ENCODE data around the gene ARFGAP3.

The ARFGAP3 gene

GRCh38 chr22:42820045-42820763, 36.9 kb downstream of the ARFGAP3 start:
- DNase-seq (ENCODE audit: low read depth) = no peak

- DNase-seq (ENCODE audit: low read depth) = no peak
Measured at GRCh38 chr22:42819412-42820044, 37.5 kb downstream of the ARFGAP3 start.

- DNase-seq (ENCODE audit: low read depth) = no peak
Measured at GRCh38 chr22:42817556-42817955, 39.5 kb downstream of the ARFGAP3 start.

- no peak for DNase-seq (ENCODE audit: low read depth)
Measured at GRCh38 chr22:42816336-42816735, 40.7 kb downstream of the ARFGAP3 start.

- DNase-seq (ENCODE audit: low read depth) = no peak
Measured at GRCh38 chr22:42814616-42815015, 42.5 kb downstream of the ARFGAP3 start.

- no peak for DNase-seq (ENCODE audit: low read depth)
Measured at GRCh38 chr22:42814215-42814614, 42.9 kb downstream of the ARFGAP3 start.

- DNase-seq (ENCODE audit: low read depth) = no peak
Measured at GRCh38 chr22:42813501-42813900, 43.6 kb downstream of the ARFGAP3 start.

GRCh38 chr22:42811459-42811858, 45.6 kb downstream of the ARFGAP3 start:
- no peak for DNase-seq (ENCODE audit: low read depth)

GRCh38 chr22:42808521-42808920, 48.6 kb downstream of the ARFGAP3 start:
- DNase-seq (ENCODE audit: low read depth) = no peak

GRCh38 chr22:42807185-42807584, 49.9 kb downstream of the ARFGAP3 start:
- DNase-seq (ENCODE audit: low read depth) = no peak

GRCh38 chr22:42805998-42806830, 50.9 kb downstream of the ARFGAP3 start:
- no peak for DNase-seq (ENCODE audit: low read depth)

GRCh38 chr22:42805016-42805997, 51.8 kb downstream of the ARFGAP3 start:
- no peak for DNase-seq (ENCODE audit: low read depth)

GRCh38 chr22:42803389-42803788, 53.7 kb downstream of the ARFGAP3 start:
- no peak for DNase-seq (ENCODE audit: low read depth)

- no peak for DNase-seq (ENCODE audit: low read depth)
Measured at GRCh38 chr22:42801252-42802080, 55.6 kb downstream of the ARFGAP3 start.

GRCh38 chr22:42800451-42801251, 56.4 kb downstream of the ARFGAP3 start:
- DNase-seq (ENCODE audit: low read depth) = no peak

- DNase-seq (ENCODE audit: low read depth) = no peak
Measured at GRCh38 chr22:42799461-42800405, 57.3 kb downstream of the ARFGAP3 start.

- DNase-seq (ENCODE audit: low read depth) = no peak
Measured at GRCh38 chr22:42799061-42799460, 58.0 kb downstream of the ARFGAP3 start.

- no peak for DNase-seq (ENCODE audit: low read depth)
Measured at GRCh38 chr22:42797011-42797410, 60.1 kb downstream of the ARFGAP3 start.

GRCh38 chr22:42796081-42796480, 61.0 kb downstream of the ARFGAP3 start:
- DNase-seq (ENCODE audit: low read depth) = no peak

Measured in T-helper 22 cell (primary cell).